Fibroblast of skin of back (primary cell): Measurements from ENCODE around the gene TFF2.
A peak's percentile ranks its signal among the peaks of the same experiment; 100 is the strongest.

Source experiments
- DNase-seq: peaks from one replicate; pipeline ENCODE4 v3.0.0-alpha.2; 2013

The TFF2 gene

GRCh38 chr21:42384156-42384945 lies 33.6 kb upstream of the TFF2 start:
- DNase-seq = no peak

GRCh38 chr21:42383331-42383730 lies 32.5 kb upstream of the TFF2 start:
- no peak for DNase-seq

GRCh38 chr21:42382915-42383314 lies 32.1 kb upstream of the TFF2 start:
- no peak for DNase-seq

- peak; percentile 9 for DNase-seq
Measured at GRCh38 chr21:42381347-42381984, 30.7 kb upstream of the TFF2 start.

DNA sequence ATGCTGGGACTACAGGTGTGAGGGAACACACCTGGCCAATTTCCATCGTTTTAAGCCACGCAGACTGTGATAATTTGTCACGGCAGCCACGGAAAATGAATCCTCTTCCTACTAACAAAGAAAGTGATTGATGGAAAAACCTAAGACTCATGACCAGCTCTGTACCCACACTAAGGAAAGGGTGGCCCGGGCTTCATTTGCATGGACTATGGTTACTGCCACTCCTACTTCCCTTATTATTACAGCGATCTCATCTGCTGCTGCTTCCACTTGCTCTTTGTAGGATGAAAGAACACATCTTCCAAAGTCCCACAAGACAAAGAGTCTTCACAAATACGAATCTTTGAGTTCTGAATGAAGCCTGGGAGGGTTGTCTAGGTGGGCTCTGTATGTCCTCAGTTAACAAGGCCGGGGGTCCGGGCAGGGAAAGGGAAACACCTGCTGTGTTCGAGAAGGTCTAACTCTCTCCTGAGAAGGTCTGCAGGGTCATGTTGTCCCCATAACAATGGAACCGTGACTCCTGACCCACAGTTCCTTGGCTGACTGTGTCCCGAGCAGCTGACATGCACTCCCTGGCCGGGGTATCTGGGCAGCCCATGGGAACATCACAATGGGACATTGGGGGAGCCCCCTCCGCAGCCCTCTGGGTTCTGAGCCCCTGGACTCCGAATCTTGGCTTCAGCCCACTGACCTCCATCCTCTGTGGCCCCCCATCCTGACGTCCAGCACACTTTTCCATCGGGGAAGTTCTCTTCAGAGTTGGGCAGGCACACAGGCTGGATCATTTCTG lies 28.8 kb upstream of the TFF2 start:
- no peak for DNase-seq

GRCh38 chr21:42378418-42378817 lies 27.6 kb upstream of the TFF2 start:
- no peak for DNase-seq

- no peak for DNase-seq
Measured at GRCh38 chr21:42377951-42378340, 27.2 kb upstream of the TFF2 start.

DNA sequence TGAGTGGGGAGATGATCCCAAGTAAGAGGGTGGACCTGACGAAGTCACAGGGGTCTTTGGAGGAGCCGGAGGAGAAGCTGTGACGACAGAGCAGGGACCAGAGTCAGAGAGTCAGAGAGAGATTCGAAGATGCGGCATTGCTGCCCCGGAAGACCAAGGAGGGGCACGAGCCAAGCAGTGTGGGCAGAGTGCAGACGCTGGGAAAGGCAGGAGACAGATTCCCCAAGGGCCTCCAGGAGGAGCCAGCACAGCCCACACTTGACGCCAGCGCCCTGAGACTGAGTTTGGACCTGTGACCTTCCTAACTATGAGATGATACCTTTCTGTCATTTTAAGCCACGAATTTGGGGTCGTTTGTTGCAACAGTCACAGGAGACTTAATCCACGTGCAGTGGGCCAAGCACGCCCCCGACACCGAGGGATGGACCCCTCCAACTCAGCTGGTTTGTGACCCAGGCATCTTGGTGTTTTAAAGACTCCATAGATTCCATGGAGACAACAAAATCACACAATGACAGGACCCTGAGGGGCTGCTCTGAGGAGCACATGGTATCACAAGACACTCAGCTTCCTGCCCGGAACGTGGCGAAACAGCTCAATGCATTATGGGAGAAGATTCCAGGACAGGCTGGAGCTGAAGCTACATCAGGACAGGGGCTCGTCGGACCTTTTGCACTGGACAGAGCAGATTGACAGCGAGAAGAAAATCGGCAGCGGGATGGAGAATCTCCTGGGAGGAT lies 26.6 kb upstream of the TFF2 start:
- DNase-seq = no peak

- DNase-seq = no peak
Measured at GRCh38 chr21:42376338-42376982, 25.7 kb upstream of the TFF2 start.

DNA sequence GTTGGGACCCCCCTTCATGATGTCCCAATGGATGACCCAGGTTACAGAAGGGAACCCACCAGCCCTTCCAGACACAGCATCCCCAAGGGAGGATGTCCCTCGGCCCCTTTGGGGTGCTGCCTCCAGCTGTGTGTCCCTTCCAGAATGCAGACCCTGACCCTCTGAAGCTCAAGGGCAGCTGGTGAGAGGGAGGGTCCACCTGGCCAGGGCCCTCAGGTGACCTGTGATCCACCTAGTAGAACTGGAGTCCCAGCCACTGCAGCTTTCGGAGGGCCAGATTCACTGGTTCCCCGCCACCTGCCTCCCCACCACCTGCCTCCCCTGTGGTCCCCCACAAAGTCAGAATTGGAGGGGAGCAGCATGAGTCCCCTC lies 25.2 kb upstream of the TFF2 start:
- no peak for DNase-seq

- no peak for DNase-seq
Measured at GRCh38 chr21:42375506-42375905, 24.7 kb upstream of the TFF2 start.

- DNase-seq = no peak
Measured at GRCh38 chr21:42374864-42375499, 24.2 kb upstream of the TFF2 start.

DNA sequence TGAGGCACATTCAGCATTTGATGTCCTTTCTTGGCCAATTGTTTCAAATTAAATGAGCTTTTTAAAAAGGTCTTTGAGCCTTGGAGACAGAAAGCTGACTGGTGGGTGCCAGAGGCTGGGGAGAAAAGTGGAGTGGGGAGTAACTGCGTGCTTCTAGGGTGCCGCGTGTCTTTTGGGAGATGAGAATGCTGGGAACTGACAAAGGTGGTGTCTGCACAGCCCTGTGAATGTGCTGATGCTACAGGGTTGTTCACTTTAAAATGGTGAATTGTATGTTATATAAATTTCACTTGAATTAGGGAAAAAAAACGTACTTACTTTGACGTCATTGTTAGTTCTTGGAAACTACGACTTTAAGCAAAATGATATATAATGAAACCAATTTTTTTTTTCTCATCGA lies 23.7 kb upstream of the TFF2 start:
- no peak for DNase-seq

GRCh38 chr21:42373908-42374455 lies 23.2 kb upstream of the TFF2 start:
- DNase-seq = no peak

GRCh38 chr21:42373196-42373907 lies 22.6 kb upstream of the TFF2 start:
- no peak for DNase-seq

GRCh38 chr21:42370894-42371654 lies 20.3 kb upstream of the TFF2 start:
- no peak for DNase-seq

- no peak for DNase-seq
Measured at GRCh38 chr21:42369821-42370220, 19.0 kb upstream of the TFF2 start.

GRCh38 chr21:42367367-42368165 lies 16.8 kb upstream of the TFF2 start:
- no peak for DNase-seq
